WI38 (cell line): ENCODE measurements around the gene RPRML.

Experiments used
- H3K4me3 ChIP-seq: 2 replicates; pipeline ENCODE4 v1.5.1; 2011; ENCODE audit warnings: low read depth, mild to moderate bottlenecking, control low read depth, low read length
- TF ChIP-seq, protein P1 (sequence below): IDR thresholded peaks from 2 replicates; pipeline ENCODE4 v1.5.1; 2012; ENCODE audit warnings: low read depth, mild to moderate bottlenecking, control low read depth, low read length

RPRML gene

DNA sequence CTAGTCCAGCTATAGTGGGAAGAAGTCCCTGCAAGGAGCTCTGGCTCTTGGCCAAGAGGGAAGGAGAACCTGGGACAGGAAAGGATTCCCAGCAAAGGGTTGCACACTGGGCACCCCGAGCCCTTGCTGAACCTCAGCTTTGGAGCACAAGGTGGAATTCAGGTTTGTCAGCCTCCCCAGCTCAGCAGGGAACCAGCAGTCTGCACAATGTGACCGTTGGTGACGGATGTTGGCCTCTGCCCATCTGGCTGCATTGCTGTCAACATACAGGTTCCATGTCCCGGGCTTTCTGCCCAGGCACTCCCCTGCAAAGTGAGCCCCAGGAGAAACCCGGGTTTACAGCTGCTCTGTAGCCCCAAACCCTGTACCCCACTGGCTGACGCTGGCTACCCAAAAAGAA lies 6.7 kb downstream of the RPRML start:
- no peak overlapping the region for H3K4me3 ChIP-seq
- TF ChIP-seq, protein P1, sequence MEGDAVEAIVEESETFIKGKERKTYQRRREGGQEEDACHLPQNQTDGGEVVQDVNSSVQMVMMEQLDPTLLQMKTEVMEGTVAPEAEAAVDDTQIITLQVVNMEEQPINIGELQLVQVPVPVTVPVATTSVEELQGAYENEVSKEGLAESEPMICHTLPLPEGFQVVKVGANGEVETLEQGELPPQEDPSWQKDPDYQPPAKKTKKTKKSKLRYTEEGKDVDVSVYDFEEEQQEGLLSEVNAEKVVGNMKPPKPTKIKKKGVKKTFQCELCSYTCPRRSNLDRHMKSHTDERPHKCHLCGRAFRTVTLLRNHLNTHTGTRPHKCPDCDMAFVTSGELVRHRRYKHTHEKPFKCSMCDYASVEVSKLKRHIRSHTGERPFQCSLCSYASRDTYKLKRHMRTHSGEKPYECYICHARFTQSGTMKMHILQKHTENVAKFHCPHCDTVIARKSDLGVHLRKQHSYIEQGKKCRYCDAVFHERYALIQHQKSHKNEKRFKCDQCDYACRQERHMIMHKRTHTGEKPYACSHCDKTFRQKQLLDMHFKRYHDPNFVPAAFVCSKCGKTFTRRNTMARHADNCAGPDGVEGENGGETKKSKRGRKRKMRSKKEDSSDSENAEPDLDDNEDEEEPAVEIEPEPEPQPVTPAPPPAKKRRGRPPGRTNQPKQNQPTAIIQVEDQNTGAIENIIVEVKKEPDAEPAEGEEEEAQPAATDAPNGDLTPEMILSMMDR: no peak

DNA sequence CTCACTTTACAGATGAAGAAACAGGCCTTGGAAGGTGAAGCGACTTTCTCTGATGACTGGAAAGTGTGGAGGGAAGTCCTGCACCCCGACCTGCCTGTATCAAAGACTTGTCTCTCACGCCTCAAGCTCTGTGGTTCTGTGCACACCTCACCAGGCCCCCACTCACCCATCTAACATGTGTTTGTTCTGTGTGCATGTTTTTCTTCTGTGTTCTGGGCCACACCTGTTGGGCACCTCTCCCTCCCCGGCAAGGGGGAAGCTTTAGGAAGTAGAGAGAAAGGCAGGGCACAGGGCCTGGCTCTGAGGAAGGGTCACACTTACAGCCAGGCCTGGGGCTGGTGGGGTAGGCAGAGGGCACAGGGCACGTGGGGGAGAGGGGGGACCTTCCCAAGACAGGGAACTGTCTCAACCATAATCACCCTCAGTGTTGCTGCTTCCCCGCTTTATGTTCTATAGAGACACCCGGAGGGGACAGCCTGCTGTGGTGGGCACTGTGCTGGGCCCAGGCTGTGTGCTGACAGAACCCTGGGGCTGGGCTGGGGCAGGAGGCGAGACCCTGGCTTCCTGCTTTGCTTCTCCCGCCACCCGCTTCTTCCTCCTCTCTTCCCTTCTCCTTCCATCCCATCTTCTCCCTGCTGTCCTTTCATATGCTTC lies 7.3 kb downstream of the RPRML start:
- TF ChIP-seq, protein P1: no peak
- H3K4me3 ChIP-seq: no peak overlapping the region

GRCh38 chr17:46968896-46969295 lies 10.2 kb downstream of the RPRML start:
- TF ChIP-seq, protein P1: no peak
- H3K4me3 ChIP-seq: no peak overlapping the region

GRCh38 chr17:46968224-46968834 lies 10.7 kb downstream of the RPRML start:
- TF ChIP-seq, protein P1: no peak
- H3K4me3 ChIP-seq: no peak overlapping the region

DNA sequence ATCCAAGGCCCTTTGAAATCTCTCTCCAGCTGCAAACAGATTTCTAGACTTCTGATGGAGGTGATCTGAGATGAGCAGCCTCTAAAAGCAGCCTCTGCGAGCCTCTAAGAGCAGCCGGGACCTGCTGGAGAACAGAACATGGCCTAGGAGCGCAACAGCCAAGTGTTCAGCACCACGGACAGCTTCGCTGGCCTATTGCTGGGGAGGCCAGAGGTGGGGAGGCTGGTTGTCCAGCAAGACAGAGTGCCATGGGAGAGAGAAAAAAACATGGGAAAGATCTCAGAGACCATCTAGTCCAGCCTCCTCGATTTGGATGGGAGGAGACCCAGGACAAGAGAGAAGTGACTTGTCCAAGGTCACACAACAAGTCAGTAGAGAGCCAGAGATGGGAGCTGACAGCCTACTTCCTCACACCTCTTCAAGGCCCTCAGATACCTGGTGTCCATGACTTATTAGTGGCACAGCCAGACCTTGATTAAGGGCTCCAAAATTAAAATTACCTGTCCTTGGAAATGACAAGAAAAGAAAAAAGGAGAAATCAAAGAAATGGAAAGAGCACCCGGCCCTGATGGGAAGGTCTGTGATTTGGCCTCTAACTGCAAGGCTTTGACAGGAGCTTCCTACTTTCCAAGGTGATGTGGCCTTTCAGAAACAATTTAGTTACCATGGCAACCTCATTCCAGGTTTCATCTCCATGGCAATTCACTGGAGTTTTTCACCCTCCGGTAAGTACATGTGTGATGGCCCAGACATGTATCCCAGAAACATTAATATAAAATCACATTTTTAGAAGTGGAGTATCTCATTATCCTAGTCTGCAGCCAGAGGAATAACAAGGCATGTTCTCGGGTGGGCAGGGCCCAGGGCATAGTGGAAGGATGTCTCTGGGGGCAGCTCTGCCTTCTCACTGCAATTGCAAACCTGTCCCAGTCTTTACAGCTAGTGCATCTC lies 14.5 kb downstream of the RPRML start:
- TF ChIP-seq, protein P1: no peak
- no peak overlapping the region for H3K4me3 ChIP-seq

DNA sequence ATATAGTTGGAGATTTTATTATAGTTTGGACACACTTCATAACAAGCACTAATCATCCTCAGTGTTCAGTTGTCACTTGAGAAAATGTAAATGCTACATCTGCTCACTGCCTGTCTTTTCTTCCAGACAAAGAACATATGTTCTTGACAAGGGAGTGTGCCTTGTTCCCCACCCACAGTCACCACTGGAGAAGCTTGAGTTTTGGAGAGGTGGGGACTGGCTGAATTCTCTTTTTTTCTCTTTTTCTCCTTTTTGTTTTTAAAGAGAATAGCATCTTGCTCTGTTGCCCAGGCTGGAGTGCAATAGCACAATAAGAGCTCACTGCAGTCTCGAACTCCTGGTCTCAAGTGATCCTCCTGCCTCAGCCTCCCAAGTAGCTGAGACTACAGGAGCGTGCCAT lies 15.5 kb downstream of the RPRML start:
- H3K4me3 ChIP-seq: no peak overlapping the region
- TF ChIP-seq, protein P1: no peak
